GM12878 (cell line): Measurements from ENCODE around the gene INSYN2B. TPM values are rescaled to one million over a fixed set of nuclear protein-coding genes. Genes with fewer than 3 reads are reported as not detected.

ENCODE experiments used
- ATAC-seq: fragments of 200-7000 bp; cut with Tn5 transposase; 3 replicates; pipeline ENCODE4 v1.9.1; 2020; ENCODE audit warnings: mild to moderate bottlenecking, moderate library complexity
- BruUV-seq: library from RNA; stranded (reverse); fragments of 400-500 nt; replicated peaks from 2 replicates; lab custom pipeline; 2021; lab: Mats Ljungman, UMichigan
- CTCF ChIA-PET: fragments of 300-600 bp; sonication (Branson Sonifier 250); formaldehyde crosslinking; extraction: SDS; loops from one replicate; lab custom pipeline; 2021; ENCODE audit warnings: inconsistent platforms; lab: Yijun Ruan, JAX
- POLR2A ChIA-PET: fragments of 350-600 bp; formaldehyde crosslinking; extraction: SDS; loops from one replicate; lab custom pipeline; 2021; ENCODE audit warnings: inconsistent platforms; lab: Charles Lee
- RAD21 ChIA-PET: fragments of 300-600 bp; sonication (Branson Sonifier 250); formaldehyde crosslinking; loops from one replicate; lab custom pipeline; 2023; ENCODE audit warnings: antibody characterized with exemption; ENCODE audit not compliant: unreplicated experiment; lab: Charles Lee
- SMC1A ChIA-PET: fragments of 300-600 bp; sonication (Branson Sonifier 250); formaldehyde crosslinking; loops from one replicate; lab custom pipeline; 2023; ENCODE audit not compliant: unreplicated experiment, uncharacterized antibody; lab: Charles Lee
- DNase-seq: peaks from one replicate; pipeline ENCODE4 v3.0.0-alpha.2; 2011; ENCODE audit warnings: low read depth, low spot score
- FAIRE-seq: peaks from 3 replicates; lab custom pipeline; 2011; peaks lifted over from hg19 to GRCh38; lab: Jason Lieb, UNC
- H2AFZ ChIP-seq: 2 replicates; pipeline ENCODE4 v1.6.0; 2011; ENCODE audit warnings: low read depth, low read length, control low read depth; ENCODE audit not compliant: control insufficient read depth
- H3K27ac ChIP-seq: 2 replicates; pipeline ENCODE4 v1.5.1; 2011; ENCODE audit warnings: control low read depth; ENCODE audit not compliant: control insufficient read depth, insufficient read depth
- H3K27me3 ChIP-seq, 2 experiments: replicated peaks in 1 of 2; 2 replicates each; pipeline versions ENCODE4 v1.6.0 to v1.6.1; 2011; ENCODE audit warnings: low read length in 1 of 2; ENCODE audit not compliant: control insufficient read depth in 2 of 2, insufficient read depth in 2 of 2
- H3K36me3 ChIP-seq, 2 experiments: 2 replicates each; pipeline ENCODE4 v1.5.1; 2011; ENCODE audit warnings: low read length in 1 of 2; ENCODE audit not compliant: control insufficient read depth in 2 of 2, insufficient read depth in 2 of 2
- H3K4me1 ChIP-seq: 2 replicates; pipeline ENCODE4 v1.6.1; 2011; ENCODE audit warnings: mild to moderate bottlenecking, low read length, moderate library complexity, mixed read lengths; ENCODE audit not compliant: control insufficient read depth, insufficient read depth
- H3K4me2 ChIP-seq: 2 replicates; pipeline ENCODE4 v1.6.0; 2011; ENCODE audit warnings: control low read depth; ENCODE audit not compliant: control insufficient read depth, insufficient read depth
- H3K4me3 ChIP-seq: fragments of 200-600 bp; sonication (generic); 2 replicates; pipeline ENCODE4 v1.5.1; 2016
- H3K79me2 ChIP-seq: 2 replicates; pipeline ENCODE4 v1.6.0; 2011; ENCODE audit warnings: low read length; ENCODE audit not compliant: control insufficient read depth, insufficient read depth
- H3K9ac ChIP-seq: 2 replicates; pipeline ENCODE4 v1.8.0; 2011; ENCODE audit warnings: low read length, control low read depth, mixed read lengths; ENCODE audit not compliant: control insufficient read depth, insufficient read depth
- H3K9me3 ChIP-seq: replicated peaks from 3 replicates; pipeline ENCODE4 v1.5.1; 2011; ENCODE audit warnings: mild to moderate bottlenecking, low read length; ENCODE audit not compliant: control insufficient read depth, insufficient read depth
- H4K20me1 ChIP-seq: 2 replicates; pipeline ENCODE4 v1.6.0; 2011; ENCODE audit not compliant: control insufficient read depth, insufficient read depth
- CEBPB ChIP-seq, 2 experiments: fragments of 150-350 bp in 1 of 2; IDR thresholded peaks; 2 replicates each; pipeline ENCODE4 v1.6.1; 2012 to 2014; ENCODE audit warnings: low read depth in 2 of 2, low read length in 2 of 2, borderline replicate concordance in 1 of 2, inconsistent platforms in 1 of 2
- EGR1 ChIP-seq, 2 experiments: IDR thresholded peaks; 1 replicate in 1 of 2; 2 replicates in 1 of 2; pipeline ENCODE4 v1.6.1; 2011 to 2012; ENCODE audit warnings: low read depth in 2 of 2, low read length in 2 of 2, borderline replicate concordance in 1 of 2, mild to moderate bottlenecking in 1 of 2, moderate library complexity in 1 of 2
- HSF1 ChIP-seq: fragments of 150-350 bp; IDR thresholded peaks from 2 replicates; pipeline ENCODE4 v1.6.1; 2014; ENCODE audit warnings: mild to moderate bottlenecking, low read depth, low read length
- MLLT1 ChIP-seq: fragments of 450-650 bp; IDR thresholded peaks from 2 replicates; pipeline ENCODE4 v1.6.1; 2016; ENCODE audit warnings: mild to moderate bottlenecking
- ZZZ3 ChIP-seq: IDR thresholded peaks from 2 replicates; pipeline ENCODE4 v1.6.1; 2011; ENCODE audit warnings: low read depth; ENCODE audit not compliant: control insufficient read depth, insufficient read length
- WGBS: methylation state at CpG from one replicate; pipeline ENCODE4 v1.1.6; 2016; ENCODE audit warnings: low lambda C conversion rate; ENCODE audit not compliant: insufficient replicate concordance, insufficient coverage; ENCODE audit errors: missing lambda C conversion rate; 5-methylcytosine and 5-hydroxymethylcytosine counted together
- in situ Hi-C: fragments of 300-500 bp; cut with MboI; formaldehyde crosslinking; loops from 9 replicates; pipeline ENCODE4 v1.14.3; 2018; ENCODE audit warnings: mixed read lengths
- intact Hi-C: fragments of 100-400 bp; cut with micrococcal nuclease; formaldehyde crosslinking; loops from one replicate; pipeline ENCODE4 v1.14.2; 2022; ENCODE audit not compliant: unreplicated experiment
- polyA plus RNA-seq, 11 experiments: library from polyadenylated mRNA; depleted of rRNA in 4 of 11; unstranded in 6 of 11; stranded (reverse) in 5 of 11; fragments of >200 nt; fragmentation: Nextera tagmentation in 4 of 11; fragmentation: Illumina TruSeq in 1 of 11; extraction: Ambion mirVana in 4 of 11; extraction: Trizol in 1 of 11; gene quantifications; 1 replicate in 1 of 11; 2 replicates in 10 of 11; pipeline versions ENCODE4 v1.2.1 to v1.2.3, GENCODE V29; 2011 to 2016; ENCODE audit warnings: inconsistent platforms in 2 of 11, missing spikeins in 2 of 11, low read depth in 1 of 11
- total RNA-seq, 4 experiments: library from RNA; depleted of rRNA in 3 of 4; stranded (reverse); fragments of >200 nt in 3 of 4; fragmentation: Illumina TruSeq in 1 of 4; extraction: Trizol in 1 of 4; gene quantifications; 2 replicates each; pipeline versions ENCODE4 v1.2.1 to v1.2.3, GENCODE V29; 2013 to 2021

INSYN2B gene
- total and polyA plus RNA-seq, 10 of the 15 experiments (the other 5 are each of a cell fraction or from before 2014, with no cell fraction given): 0.05 to 0.27 (median 0.13) TPM; not detected in 7

GRCh38 chr5:169943026-169943425 is 37.3 kb downstream of the INSYN2B start (continued):
- no peak for TF ChIP-seq MLLT1

GRCh38 chr5:169942181-169942580 is 38.1 kb downstream of the INSYN2B start:
- no peak for FAIRE-seq
- SMC1A ChIA-PET: interaction anchor here (1.6 kb wide), 1 partner anchor 19 kb away, joined by 5 read pairs; no protein-coding TSS in a partner anchor
- POLR2A ChIA-PET: no interaction called here
- intact Hi-C loops: no loop called here
- Histone ChIP-seq H3K27me3 (no peaks in the 10 kb centered on the region), H3K36me3 (peaks cover 0 to 8% of the 10 kb centered on the region in 2 experiments), H4K20me1 (no peaks in the 10 kb centered on the region), H3K9me3 (no peaks in the 10 kb centered on the region), H3K4me3 (no peak overlapping the region), H3K9ac (no peak overlapping the region), H3K4me1 (no peaks in the 10 kb centered on the region), H3K27ac (no peak overlapping the region), H2AFZ (no peak overlapping the region), H3K79me2 (no peaks in the 10 kb centered on the region), H3K4me2 (no peak overlapping the region)
- ATAC-seq: no peak
- in situ Hi-C loops: no loop called here
- CTCF ChIA-PET: no interaction called here
- RAD21 ChIA-PET: no interaction called here
- 54% methylated on average over 1 of the region's 1 CpG for WGBS
- TF ChIP-seq CEBPB (IDR thresholded peaks at IDR 0.05; ENCODE audit: borderline replicate concordance in 1 of 2, low read depth in 2 of 2, low read length in 2 of 2) (no peak), ZZZ3 (no peak), EGR1 (IDR thresholded peaks at IDR 0.05; ENCODE audit: borderline replicate concordance in 1 of 2, low read depth in 2 of 2, low read length in 2 of 2) (no peak), HSF1 (no peak)
- no peak for DNase-seq
- no TSS peak for BruUV-seq
